Loucy (cell line): ENCODE results near the gene SMIM45.

Experiments used
- H2AFZ ChIP-seq: fragments of 200-600 bp; sonication (generic); 2 replicates; pipeline ENCODE4 v1.6.0; 2016; ENCODE audit warnings: antibody characterized with exemption, mild to moderate bottlenecking, low read length, moderate library complexity
- H3F3A ChIP-seq: fragments of 200-600 bp; 2 replicates; pipeline ENCODE4 v1.6.0; 2016; ENCODE audit warnings: antibody characterized with exemption, low read depth, mild to moderate bottlenecking
- H3K27me3 ChIP-seq: fragments of 200-600 bp; sonication (generic); 2 replicates; pipeline ENCODE4 v1.6.1; 2014; ENCODE audit warnings: low read length, mild to moderate bottlenecking; ENCODE audit not compliant: insufficient read depth, poor library complexity, severe bottlenecking
- H3K36me3 ChIP-seq: fragments of 200-600 bp; sonication (generic); 2 replicates; pipeline ENCODE4 v1.6.1; 2016; ENCODE audit warnings: low read length; ENCODE audit not compliant: insufficient read depth
- H3K4me1 ChIP-seq: fragments of 200-600 bp; sonication (generic); 2 replicates; pipeline ENCODE4 v1.5.1; 2014; ENCODE audit warnings: low read length, mild to moderate bottlenecking; ENCODE audit not compliant: insufficient read depth, poor library complexity, severe bottlenecking
- H3K4me2 ChIP-seq: fragments of 200-600 bp; sonication (generic); 2 replicates; pipeline ENCODE4 v1.6.0; 2014; ENCODE audit warnings: antibody characterized with exemption, low read length, low read depth, mild to moderate bottlenecking; ENCODE audit not compliant: poor library complexity, severe bottlenecking
- H3K4me3 ChIP-seq: fragments of 200-600 bp; sonication (generic); 2 replicates; pipeline ENCODE4 v1.5.1; 2014; ENCODE audit warnings: low read length, mild to moderate bottlenecking, mixed read lengths; ENCODE audit not compliant: poor library complexity, severe bottlenecking
- H3K79me2 ChIP-seq: fragments of 200-600 bp; sonication (generic); 2 replicates; pipeline ENCODE4 v1.6.1; 2014; ENCODE audit warnings: low read length; ENCODE audit not compliant: insufficient read depth
- H3K9ac ChIP-seq: fragments of 200-600 bp; sonication (generic); 2 replicates; pipeline ENCODE4 v1.6.0; 2014; ENCODE audit warnings: mild to moderate bottlenecking, low read depth, low read length, moderate library complexity; ENCODE audit not compliant: poor library complexity, severe bottlenecking
- H3K9me2 ChIP-seq: fragments of 200-600 bp; sonication (generic); replicated peaks from 2 replicates; pipeline ENCODE4 v1.6.1; 2016; ENCODE audit warnings: low read depth, low read length, mixed read lengths
- H3K9me3 ChIP-seq: fragments of 200-600 bp; sonication (generic); 2 replicates; pipeline ENCODE4 v1.6.1; 2014; ENCODE audit warnings: mild to moderate bottlenecking, antibody characterized with exemption, low read length, low read depth; ENCODE audit not compliant: insufficient read depth
- H4K20me1 ChIP-seq: fragments of 200-600 bp; sonication (generic); 2 replicates; pipeline ENCODE4 v1.6.0; 2014; ENCODE audit warnings: antibody characterized with exemption, low read length, mild to moderate bottlenecking; ENCODE audit not compliant: insufficient read depth, poor library complexity, severe bottlenecking
- CTCF ChIP-seq: fragments of 200-600 bp; sonication (generic); conservative IDR thresholded peaks from 2 replicates; pipeline ENCODE4 v1.5.1; 2014; ENCODE audit warnings: mild to moderate bottlenecking, antibody characterized with exemption, low read length
- EZH2phosphoT487 ChIP-seq: fragments of 200-600 bp; IDR thresholded peaks from 2 replicates; pipeline ENCODE4 v1.6.1; 2018; ENCODE audit warnings: antibody characterized with exemption, mild to moderate bottlenecking, moderate library complexity, borderline replicate concordance

SMIM45 gene

GRCh38 chr22:41991111-41991510, 39.2 kb downstream of the SMIM45 start:
- Histone ChIP-seq H3K27me3 (no peaks in the 10 kb centered on the region), H3K9me2 (no peaks in the 10 kb centered on the region), H3K4me3 (no peak overlapping the region), H2AFZ (no peak overlapping the region), H3K4me1 (no peaks in the 10 kb centered on the region), H3K9ac (no peak overlapping the region), H3K4me2 (no peak overlapping the region), H3K79me2 (no peaks in the 10 kb centered on the region), H3F3A (no peaks in the 10 kb centered on the region), H4K20me1 (no peaks in the 10 kb centered on the region), H3K36me3 (no peaks in the 10 kb centered on the region), H3K9me3 (no peaks in the 10 kb centered on the region)
- TF ChIP-seq CTCF (no peak), EZH2phosphoT487 (no peak)

- Histone ChIP-seq H2AFZ (no peak overlapping the region), H3K36me3 (no peaks in the 10 kb centered on the region), H3K9ac (no peak overlapping the region), H3K9me3 (no peaks in the 10 kb centered on the region), H3K4me2 (no peak overlapping the region), H3K4me1 (no peaks in the 10 kb centered on the region), H3K27me3 (no peaks in the 10 kb centered on the region), H4K20me1 (no peaks in the 10 kb centered on the region), H3K9me2 (no peaks in the 10 kb centered on the region), H3K4me3 (no peak overlapping the region), H3K79me2 (no peaks in the 10 kb centered on the region), H3F3A (no peaks in the 10 kb centered on the region)
- TF ChIP-seq EZH2phosphoT487 (no peak), CTCF (no peak)
Measured at GRCh38 chr22:41992496-41992895, 40.5 kb downstream of the SMIM45 start.

GRCh38 chr22:41995211-41995610, 43.3 kb downstream of the SMIM45 start:
- Histone ChIP-seq H3F3A (no peaks in the 10 kb centered on the region), H3K9ac (no peak overlapping the region), H3K27me3 (no peaks in the 10 kb centered on the region), H3K9me2 (no peaks in the 10 kb centered on the region), H3K9me3 (no peaks in the 10 kb centered on the region), H3K4me1 (no peaks in the 10 kb centered on the region), H4K20me1 (no peaks in the 10 kb centered on the region), H3K4me3 (no peak overlapping the region), H3K79me2 (no peaks in the 10 kb centered on the region), H3K36me3 (no peaks in the 10 kb centered on the region), H2AFZ (no peak overlapping the region), H3K4me2 (no peak overlapping the region)
- TF ChIP-seq CTCF (no peak), EZH2phosphoT487 (no peak)
